GM12878 (cell line): ENCODE data around the gene FRMD5. TPM values are rescaled to one million over a fixed set of nuclear protein-coding genes. Genes with fewer than 3 reads are reported as not detected.

Source experiments
- ATAC-seq: fragments of 200-7000 bp; cut with Tn5 transposase; 3 replicates; pipeline ENCODE4 v1.9.1; 2020; ENCODE audit warnings: mild to moderate bottlenecking, moderate library complexity
- BruUV-seq: library from RNA; stranded (reverse); fragments of 400-500 nt; replicated peaks from 2 replicates; lab custom pipeline; 2021; lab: Mats Ljungman, UMichigan
- CTCF ChIA-PET: fragments of 300-600 bp; sonication (Branson Sonifier 250); formaldehyde crosslinking; extraction: SDS; loops from one replicate; lab custom pipeline; 2021; ENCODE audit warnings: inconsistent platforms; lab: Yijun Ruan, JAX
- POLR2A ChIA-PET: fragments of 350-600 bp; formaldehyde crosslinking; extraction: SDS; loops from one replicate; lab custom pipeline; 2021; ENCODE audit warnings: inconsistent platforms; lab: Charles Lee
- RAD21 ChIA-PET: fragments of 300-600 bp; sonication (Branson Sonifier 250); formaldehyde crosslinking; loops from one replicate; lab custom pipeline; 2023; ENCODE audit warnings: antibody characterized with exemption; ENCODE audit not compliant: unreplicated experiment; lab: Charles Lee
- SMC1A ChIA-PET: fragments of 300-600 bp; sonication (Branson Sonifier 250); formaldehyde crosslinking; loops from one replicate; lab custom pipeline; 2023; ENCODE audit not compliant: unreplicated experiment, uncharacterized antibody; lab: Charles Lee
- DNase-seq: peaks from one replicate; pipeline ENCODE4 v3.0.0-alpha.2; 2011; ENCODE audit warnings: low read depth, low spot score
- FAIRE-seq: peaks from 3 replicates; lab custom pipeline; 2011; peaks lifted over from hg19 to GRCh38; lab: Jason Lieb, UNC
- H2AFZ ChIP-seq: 2 replicates; pipeline ENCODE4 v1.6.0; 2011; ENCODE audit warnings: low read depth, low read length, control low read depth; ENCODE audit not compliant: control insufficient read depth
- H3K27ac ChIP-seq: 2 replicates; pipeline ENCODE4 v1.5.1; 2011; ENCODE audit warnings: control low read depth; ENCODE audit not compliant: control insufficient read depth, insufficient read depth
- H3K27me3 ChIP-seq, 2 experiments: replicated peaks in 1 of 2; 2 replicates each; pipeline versions ENCODE4 v1.6.0 to v1.6.1; 2011; ENCODE audit warnings: low read length in 1 of 2; ENCODE audit not compliant: control insufficient read depth in 2 of 2, insufficient read depth in 2 of 2
- H3K36me3 ChIP-seq, 2 experiments: 2 replicates each; pipeline ENCODE4 v1.5.1; 2011; ENCODE audit warnings: low read length in 1 of 2; ENCODE audit not compliant: control insufficient read depth in 2 of 2, insufficient read depth in 2 of 2
- H3K4me1 ChIP-seq: 2 replicates; pipeline ENCODE4 v1.6.1; 2011; ENCODE audit warnings: mild to moderate bottlenecking, low read length, moderate library complexity, mixed read lengths; ENCODE audit not compliant: control insufficient read depth, insufficient read depth
- H3K4me2 ChIP-seq: 2 replicates; pipeline ENCODE4 v1.6.0; 2011; ENCODE audit warnings: control low read depth; ENCODE audit not compliant: control insufficient read depth, insufficient read depth
- H3K4me3 ChIP-seq: fragments of 200-600 bp; sonication (generic); 2 replicates; pipeline ENCODE4 v1.5.1; 2016
- H3K79me2 ChIP-seq: 2 replicates; pipeline ENCODE4 v1.6.0; 2011; ENCODE audit warnings: low read length; ENCODE audit not compliant: control insufficient read depth, insufficient read depth
- H3K9ac ChIP-seq: 2 replicates; pipeline ENCODE4 v1.8.0; 2011; ENCODE audit warnings: low read length, control low read depth, mixed read lengths; ENCODE audit not compliant: control insufficient read depth, insufficient read depth
- H3K9me3 ChIP-seq: replicated peaks from 3 replicates; pipeline ENCODE4 v1.5.1; 2011; ENCODE audit warnings: mild to moderate bottlenecking, low read length; ENCODE audit not compliant: control insufficient read depth, insufficient read depth
- H4K20me1 ChIP-seq: 2 replicates; pipeline ENCODE4 v1.6.0; 2011; ENCODE audit not compliant: control insufficient read depth, insufficient read depth
- CHD2 ChIP-seq: IDR thresholded peaks from 2 replicates; pipeline ENCODE4 v1.6.1; 2011; ENCODE audit warnings: low read depth, low read length, improper control_type of control experiment, borderline replicate concordance
- HDAC6 ChIP-seq: fragments of 200-600 bp; sonication (generic); IDR thresholded peaks from one replicate; pipeline ENCODE4 v1.8.0; 2017; ENCODE audit warnings: antibody characterized with exemption; ENCODE audit not compliant: unreplicated experiment
- MEF2A ChIP-seq: IDR thresholded peaks from 2 replicates; pipeline ENCODE4 v1.6.1; 2011; ENCODE audit warnings: low read depth, mild to moderate bottlenecking, low read length, moderate library complexity; ENCODE audit not compliant: insufficient read depth
- SREBF2 ChIP-seq: IDR thresholded peaks from 2 replicates; pipeline ENCODE4 v1.6.1; 2012; ENCODE audit warnings: mild to moderate bottlenecking, low read length
- TCF12 ChIP-seq: IDR thresholded peaks from 2 replicates; pipeline ENCODE4 v1.6.1; 2011; ENCODE audit warnings: low read depth, mild to moderate bottlenecking, low read length
- WRNIP1 ChIP-seq: IDR thresholded peaks from 2 replicates; pipeline ENCODE4 v1.6.1; 2011; ENCODE audit warnings: low read depth, low read length, improper control_type of control experiment, borderline replicate concordance
- WGBS: methylation state at CpG from one replicate; pipeline ENCODE4 v1.1.6; 2016; ENCODE audit warnings: low lambda C conversion rate; ENCODE audit not compliant: insufficient replicate concordance, insufficient coverage; ENCODE audit errors: missing lambda C conversion rate; 5-methylcytosine and 5-hydroxymethylcytosine counted together
- in situ Hi-C: fragments of 300-500 bp; cut with MboI; formaldehyde crosslinking; loops from 9 replicates; pipeline ENCODE4 v1.14.3; 2018; ENCODE audit warnings: mixed read lengths
- intact Hi-C: fragments of 100-400 bp; cut with micrococcal nuclease; formaldehyde crosslinking; loops from one replicate; pipeline ENCODE4 v1.14.2; 2022; ENCODE audit not compliant: unreplicated experiment
- polyA plus RNA-seq, 11 experiments: library from polyadenylated mRNA; depleted of rRNA in 4 of 11; unstranded in 6 of 11; stranded (reverse) in 5 of 11; fragments of >200 nt; fragmentation: Nextera tagmentation in 4 of 11; fragmentation: Illumina TruSeq in 1 of 11; extraction: Ambion mirVana in 4 of 11; extraction: Trizol in 1 of 11; gene quantifications; 1 replicate in 1 of 11; 2 replicates in 10 of 11; pipeline versions ENCODE4 v1.2.1 to v1.2.3, GENCODE V29; 2011 to 2016; ENCODE audit warnings: inconsistent platforms in 2 of 11, missing spikeins in 2 of 11, low read depth in 1 of 11
- total RNA-seq, 4 experiments: library from RNA; depleted of rRNA in 3 of 4; stranded (reverse); fragments of >200 nt in 3 of 4; fragmentation: Illumina TruSeq in 1 of 4; extraction: Trizol in 1 of 4; gene quantifications; 2 replicates each; pipeline versions ENCODE4 v1.2.1 to v1.2.3, GENCODE V29; 2013 to 2021
- TF ChIP-seq, protein P1 (sequence below): fragments of 450-650 bp; IDR thresholded peaks from 2 replicates; pipeline ENCODE4 v1.6.1; 2017; ENCODE audit warnings: mild to moderate bottlenecking, low read depth, inconsistent platforms; ENCODE audit not compliant: poor library complexity, severe bottlenecking
- TF ChIP-seq, protein P2 (sequence below): IDR thresholded peaks from 2 replicates; pipeline ENCODE4 v1.6.1; 2011; ENCODE audit warnings: borderline replicate concordance, low read depth, mild to moderate bottlenecking, moderate library complexity, low read length; ENCODE audit not compliant: insufficient read depth, poor library complexity, severe bottlenecking
- TF ChIP-seq, protein P3 (sequence below): fragments of 450-650 bp; conservative IDR thresholded peaks from 2 replicates; pipeline ENCODE4 v1.6.1; 2017; ENCODE audit warnings: mild to moderate bottlenecking, moderate library complexity
- TF ChIP-seq, protein P4 (sequence below): fragments of 450-650 bp; IDR thresholded peaks from 2 replicates; pipeline ENCODE4 v1.6.1; 2017; ENCODE audit warnings: mild to moderate bottlenecking, moderate library complexity

Gene FRMD5
- total and polyA plus RNA-seq, 10 of the 15 experiments (the other 5 are each of a cell fraction or from before 2014, with no cell fraction given), result 0.26 to 6.4 (median 0.68) TPM; not detected in 1

DNA sequence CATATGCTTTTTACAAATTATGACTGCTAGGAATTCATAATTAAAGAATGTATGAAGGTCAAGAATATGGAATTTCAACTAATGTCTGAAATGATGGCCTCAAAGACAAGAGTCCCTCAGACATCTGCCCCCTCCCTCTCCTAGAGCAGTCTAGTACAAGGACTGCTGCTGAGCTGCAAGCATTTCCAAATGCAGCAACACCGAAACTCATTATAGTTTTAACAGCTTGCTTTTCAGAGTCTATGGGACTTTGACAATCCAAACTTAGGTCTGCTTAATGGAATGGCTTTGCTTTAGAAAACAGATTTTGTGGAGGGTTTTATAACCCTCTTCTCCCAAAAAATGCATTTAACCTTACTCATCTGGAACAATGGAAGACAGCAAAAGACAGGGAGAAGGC lies 252.9 kb downstream of the FRMD5 start:
- Histone ChIP-seq H3K27ac (peak overlapping the region; percentile 27; the same call in 1 of the 2 replicates), H3K9ac (no peak overlapping the region), H3K27me3 (no peaks in the 10 kb centered on the region), H3K9me3 (no peaks in the 10 kb centered on the region; the same call in 2 of the 3 replicates), H3K4me1 (peaks cover 24% of the 10 kb centered on the region), H3K4me2 (no peak overlapping the region; the same call in 1 of the 2 replicates), H4K20me1 (no peaks in the 10 kb centered on the region), H3K36me3 (no peaks in the 10 kb centered on the region), H2AFZ (no peak overlapping the region), H3K79me2 (no peaks in the 10 kb centered on the region), H3K4me3 (no peak overlapping the region)
- TF ChIP-seq, protein P1, sequence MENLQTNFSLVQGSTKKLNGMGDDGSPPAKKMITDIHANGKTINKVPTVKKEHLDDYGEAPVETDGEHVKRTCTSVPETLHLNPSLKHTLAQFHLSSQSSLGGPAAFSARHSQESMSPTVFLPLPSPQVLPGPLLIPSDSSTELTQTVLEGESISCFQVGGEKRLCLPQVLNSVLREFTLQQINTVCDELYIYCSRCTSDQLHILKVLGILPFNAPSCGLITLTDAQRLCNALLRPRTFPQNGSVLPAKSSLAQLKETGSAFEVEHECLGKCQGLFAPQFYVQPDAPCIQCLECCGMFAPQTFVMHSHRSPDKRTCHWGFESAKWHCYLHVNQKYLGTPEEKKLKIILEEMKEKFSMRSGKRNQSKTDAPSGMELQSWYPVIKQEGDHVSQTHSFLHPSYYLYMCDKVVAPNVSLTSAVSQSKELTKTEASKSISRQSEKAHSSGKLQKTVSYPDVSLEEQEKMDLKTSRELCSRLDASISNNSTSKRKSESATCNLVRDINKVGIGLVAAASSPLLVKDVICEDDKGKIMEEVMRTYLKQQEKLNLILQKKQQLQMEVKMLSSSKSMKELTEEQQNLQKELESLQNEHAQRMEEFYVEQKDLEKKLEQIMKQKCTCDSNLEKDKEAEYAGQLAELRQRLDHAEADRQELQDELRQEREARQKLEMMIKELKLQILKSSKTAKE, result no peak
- TF ChIP-seq MEF2A (no peak), TCF12 (no peak), SREBF2 (no peak), CHD2 (no peak), WRNIP1 (no peak), HDAC6 (no peak)
- TF ChIP-seq, protein P2, sequence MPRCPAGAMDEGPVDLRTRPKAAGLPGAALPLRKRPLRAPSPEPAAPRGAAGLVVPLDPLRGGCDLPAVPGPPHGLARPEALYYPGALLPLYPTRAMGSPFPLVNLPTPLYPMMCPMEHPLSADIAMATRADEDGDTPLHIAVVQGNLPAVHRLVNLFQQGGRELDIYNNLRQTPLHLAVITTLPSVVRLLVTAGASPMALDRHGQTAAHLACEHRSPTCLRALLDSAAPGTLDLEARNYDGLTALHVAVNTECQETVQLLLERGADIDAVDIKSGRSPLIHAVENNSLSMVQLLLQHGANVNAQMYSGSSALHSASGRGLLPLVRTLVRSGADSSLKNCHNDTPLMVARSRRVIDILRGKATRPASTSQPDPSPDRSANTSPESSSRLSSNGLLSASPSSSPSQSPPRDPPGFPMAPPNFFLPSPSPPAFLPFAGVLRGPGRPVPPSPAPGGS, result no peak
- TF ChIP-seq, protein P3, sequence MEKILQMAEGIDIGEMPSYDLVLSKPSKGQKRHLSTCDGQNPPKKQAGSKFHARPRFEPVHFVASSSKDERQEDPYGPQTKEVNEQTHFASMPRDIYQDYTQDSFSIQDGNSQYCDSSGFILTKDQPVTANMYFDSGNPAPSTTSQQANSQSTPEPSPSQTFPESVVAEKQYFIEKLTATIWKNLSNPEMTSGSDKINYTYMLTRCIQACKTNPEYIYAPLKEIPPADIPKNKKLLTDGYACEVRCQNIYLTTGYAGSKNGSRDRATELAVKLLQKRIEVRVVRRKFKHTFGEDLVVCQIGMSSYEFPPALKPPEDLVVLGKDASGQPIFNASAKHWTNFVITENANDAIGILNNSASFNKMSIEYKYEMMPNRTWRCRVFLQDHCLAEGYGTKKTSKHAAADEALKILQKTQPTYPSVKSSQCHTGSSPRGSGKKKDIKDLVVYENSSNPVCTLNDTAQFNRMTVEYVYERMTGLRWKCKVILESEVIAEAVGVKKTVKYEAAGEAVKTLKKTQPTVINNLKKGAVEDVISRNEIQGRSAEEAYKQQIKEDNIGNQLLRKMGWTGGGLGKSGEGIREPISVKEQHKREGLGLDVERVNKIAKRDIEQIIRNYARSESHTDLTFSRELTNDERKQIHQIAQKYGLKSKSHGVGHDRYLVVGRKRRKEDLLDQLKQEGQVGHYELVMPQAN, result no peak
- TF ChIP-seq, protein P4, sequence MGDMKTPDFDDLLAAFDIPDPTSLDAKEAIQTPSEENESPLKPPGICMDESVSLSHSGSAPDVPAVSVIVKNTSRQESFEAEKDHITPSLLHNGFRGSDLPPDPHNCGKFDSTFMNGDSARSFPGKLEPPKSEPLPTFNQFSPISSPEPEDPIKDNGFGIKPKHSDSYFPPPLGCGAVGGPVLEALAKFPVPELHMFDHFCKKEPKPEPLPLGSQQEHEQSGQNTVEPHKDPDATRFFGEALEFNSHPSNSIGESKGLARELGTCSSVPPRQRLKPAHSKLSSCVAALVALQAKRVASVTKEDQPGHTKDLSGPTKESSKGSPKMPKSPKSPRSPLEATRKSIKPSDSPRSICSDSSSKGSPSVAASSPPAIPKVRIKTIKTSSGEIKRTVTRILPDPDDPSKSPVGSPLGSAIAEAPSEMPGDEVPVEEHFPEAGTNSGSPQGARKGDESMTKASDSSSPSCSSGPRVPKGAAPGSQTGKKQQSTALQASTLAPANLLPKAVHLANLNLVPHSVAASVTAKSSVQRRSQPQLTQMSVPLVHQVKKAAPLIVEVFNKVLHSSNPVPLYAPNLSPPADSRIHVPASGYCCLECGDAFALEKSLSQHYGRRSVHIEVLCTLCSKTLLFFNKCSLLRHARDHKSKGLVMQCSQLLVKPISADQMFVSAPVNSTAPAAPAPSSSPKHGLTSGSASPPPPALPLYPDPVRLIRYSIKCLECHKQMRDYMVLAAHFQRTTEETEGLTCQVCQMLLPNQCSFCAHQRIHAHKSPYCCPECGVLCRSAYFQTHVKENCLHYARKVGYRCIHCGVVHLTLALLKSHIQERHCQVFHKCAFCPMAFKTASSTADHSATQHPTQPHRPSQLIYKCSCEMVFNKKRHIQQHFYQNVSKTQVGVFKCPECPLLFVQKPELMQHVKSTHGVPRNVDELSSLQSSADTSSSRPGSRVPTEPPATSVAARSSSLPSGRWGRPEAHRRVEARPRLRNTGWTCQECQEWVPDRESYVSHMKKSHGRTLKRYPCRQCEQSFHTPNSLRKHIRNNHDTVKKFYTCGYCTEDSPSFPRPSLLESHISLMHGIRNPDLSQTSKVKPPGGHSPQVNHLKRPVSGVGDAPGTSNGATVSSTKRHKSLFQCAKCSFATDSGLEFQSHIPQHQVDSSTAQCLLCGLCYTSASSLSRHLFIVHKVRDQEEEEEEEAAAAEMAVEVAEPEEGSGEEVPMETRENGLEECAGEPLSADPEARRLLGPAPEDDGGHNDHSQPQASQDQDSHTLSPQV, result no peak
- ATAC-seq (no peak), DNase-seq (no peak), FAIRE-seq (no peak)
- WGBS, result 74% methylated on average over 1 of the region's 1 CpG
- in situ Hi-C loops (no loop called here), intact Hi-C loops (no loop called here)
- SMC1A ChIA-PET, result interaction anchor here (0.9 to 1.6 kb wide), 5 partner anchors 34 to 124 kb away, joined by 3 to 7 read pairs (median 3); no protein-coding TSS in a partner anchor
- BruUV-seq, result no TSS peak
- POLR2A ChIA-PET, result no interaction called here
- CTCF ChIA-PET, result interaction anchor here (0.6 to 2.2 kb wide), 4 partner anchors 115 to 377 kb away, joined by 3 to 20 read pairs (median 4); no protein-coding TSS in a partner anchor
- RAD21 ChIA-PET, result interaction anchor here (1.5 kb wide), 1 partner anchor 38 kb away, joined by 5 read pairs; no protein-coding TSS in a partner anchor
